ENCODE results near the gene RHOF.
A peak's percentile ranks its signal among the peaks of the same experiment; 100 is the strongest.
"Not testable (repeated sequence)": the region's sequence is repeated elsewhere in the genome, so short reads cannot be mapped to it uniquely, and the experiment has no call there.

RHOF gene

GRCh38 chr12:121792607-121793439 lies 665 bp downstream of the RHOF start:
- peak in 1 of 2 donors; percentile 60 for DNase-seq (ENCODE audit: low read depth in 2 of 2)

- no peak for DNase-seq (ENCODE audit: low read depth in 2 of 2)
Measured at GRCh38 chr12:121791671-121792551, 1.6 kb downstream of the RHOF start.

DNA sequence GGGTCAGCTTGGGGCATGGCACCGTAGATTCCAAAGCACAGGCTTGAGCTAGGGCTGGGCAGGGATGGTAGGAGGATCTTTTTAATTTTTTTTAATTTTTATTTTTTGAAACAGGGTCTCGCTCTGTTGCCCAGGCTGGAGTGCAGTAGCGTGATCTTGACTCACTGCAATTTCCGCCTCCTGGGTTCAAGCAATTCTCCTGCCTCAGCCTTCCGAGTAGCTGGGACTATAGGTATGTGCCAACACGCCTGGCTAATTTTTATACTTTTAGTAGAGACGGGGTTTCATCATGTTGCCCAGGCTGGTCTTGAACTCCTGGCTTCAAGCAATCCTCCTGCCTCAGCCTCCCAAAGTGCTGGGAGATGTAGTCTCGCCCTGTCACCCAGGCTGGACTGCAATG lies 2.7 kb downstream of the RHOF start:
- not testable (repeated sequence) for DNase-seq (ENCODE audit: low read depth in 2 of 2)

- DNase-seq (ENCODE audit: low read depth in 2 of 2) = peak; percentile 89
Measured at GRCh38 chr12:121789800-121790728, 3.4 kb downstream of the RHOF start.

- DNase-seq (ENCODE audit: low read depth in 2 of 2) = no peak
Measured at GRCh38 chr12:121789233-121789781, 4.2 kb downstream of the RHOF start.

- DNase-seq (ENCODE audit: low read depth in 2 of 2) = no peak
Measured at GRCh38 chr12:121788176-121788818, 5.2 kb downstream of the RHOF start.

DNA sequence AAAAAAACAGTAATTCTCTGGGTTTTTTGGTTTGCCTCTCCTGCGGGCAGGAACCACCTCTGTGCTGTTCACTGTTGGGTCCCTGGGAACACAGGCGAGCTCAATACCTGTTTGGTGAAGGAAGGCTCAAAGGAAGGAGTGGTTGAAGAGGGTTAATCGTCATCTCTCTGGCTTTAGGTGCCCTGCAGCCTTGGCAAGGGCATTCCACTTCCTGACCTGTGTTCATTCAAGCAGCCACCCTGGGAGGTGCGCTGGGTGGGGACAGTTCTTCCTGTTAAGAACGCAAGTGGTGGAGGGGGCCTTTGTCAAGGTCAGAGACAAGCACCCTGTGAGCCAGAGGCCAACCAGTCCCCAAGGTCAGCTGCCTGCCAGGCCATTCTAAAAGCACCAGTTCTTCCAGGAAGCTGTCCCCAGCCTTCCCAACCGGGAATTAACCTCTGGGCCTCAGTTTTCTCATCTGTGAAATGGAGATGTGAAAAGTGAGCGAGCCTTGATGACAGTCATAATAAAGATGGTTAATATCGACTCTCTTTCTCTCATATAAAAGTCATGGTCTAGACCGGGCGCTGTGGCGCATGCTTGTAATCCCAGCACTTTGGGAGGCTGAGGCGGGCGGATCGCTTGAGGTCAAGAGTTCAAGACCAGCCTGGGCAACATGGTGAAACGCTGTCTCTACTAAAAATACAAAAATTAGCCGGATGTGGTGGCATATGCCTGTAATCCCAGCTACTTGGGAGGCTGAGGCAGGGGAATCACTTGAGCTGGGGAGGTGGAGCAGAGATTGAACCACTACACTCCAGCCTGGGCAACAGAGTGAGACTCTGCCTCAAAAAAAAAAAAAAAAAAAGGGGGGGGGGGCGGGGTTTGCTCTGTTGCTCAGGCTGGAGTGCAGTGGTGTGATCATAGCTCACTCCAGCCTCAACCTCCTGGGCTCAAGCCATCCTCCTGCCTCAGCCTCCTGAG lies 6.1 kb downstream of the RHOF start:
- DNase-seq (ENCODE audit: low read depth in 2 of 2) = no peak

- DNase-seq (ENCODE audit: low read depth in 2 of 2) = no peak
Measured at GRCh38 chr12:121786440-121786825, 7.1 kb downstream of the RHOF start.

DNA sequence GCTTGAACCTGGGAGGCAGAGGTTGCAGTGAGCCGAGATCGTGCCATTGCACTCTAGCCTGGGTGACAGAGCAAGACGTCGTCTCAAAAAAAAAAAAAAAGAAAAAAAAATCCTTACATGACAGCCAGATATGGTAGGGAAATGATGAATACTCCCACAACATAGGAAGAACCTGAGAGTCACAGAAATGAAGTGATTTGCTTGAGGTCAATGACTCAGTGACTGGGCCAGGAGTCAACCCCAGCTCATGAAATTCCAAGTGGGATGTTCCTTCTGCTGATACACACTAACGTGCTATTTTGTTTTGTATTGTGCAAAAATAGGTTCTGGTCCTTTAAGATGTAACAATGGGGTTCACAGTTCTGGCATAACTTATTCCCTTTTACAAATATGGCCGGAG lies 9.0 kb downstream of the RHOF start:
- DNase-seq (ENCODE audit: low read depth in 2 of 2) = no peak

- DNase-seq (ENCODE audit: low read depth in 2 of 2) = no peak
Measured at GRCh38 chr12:121783766-121784165, 9.7 kb downstream of the RHOF start.

DNA sequence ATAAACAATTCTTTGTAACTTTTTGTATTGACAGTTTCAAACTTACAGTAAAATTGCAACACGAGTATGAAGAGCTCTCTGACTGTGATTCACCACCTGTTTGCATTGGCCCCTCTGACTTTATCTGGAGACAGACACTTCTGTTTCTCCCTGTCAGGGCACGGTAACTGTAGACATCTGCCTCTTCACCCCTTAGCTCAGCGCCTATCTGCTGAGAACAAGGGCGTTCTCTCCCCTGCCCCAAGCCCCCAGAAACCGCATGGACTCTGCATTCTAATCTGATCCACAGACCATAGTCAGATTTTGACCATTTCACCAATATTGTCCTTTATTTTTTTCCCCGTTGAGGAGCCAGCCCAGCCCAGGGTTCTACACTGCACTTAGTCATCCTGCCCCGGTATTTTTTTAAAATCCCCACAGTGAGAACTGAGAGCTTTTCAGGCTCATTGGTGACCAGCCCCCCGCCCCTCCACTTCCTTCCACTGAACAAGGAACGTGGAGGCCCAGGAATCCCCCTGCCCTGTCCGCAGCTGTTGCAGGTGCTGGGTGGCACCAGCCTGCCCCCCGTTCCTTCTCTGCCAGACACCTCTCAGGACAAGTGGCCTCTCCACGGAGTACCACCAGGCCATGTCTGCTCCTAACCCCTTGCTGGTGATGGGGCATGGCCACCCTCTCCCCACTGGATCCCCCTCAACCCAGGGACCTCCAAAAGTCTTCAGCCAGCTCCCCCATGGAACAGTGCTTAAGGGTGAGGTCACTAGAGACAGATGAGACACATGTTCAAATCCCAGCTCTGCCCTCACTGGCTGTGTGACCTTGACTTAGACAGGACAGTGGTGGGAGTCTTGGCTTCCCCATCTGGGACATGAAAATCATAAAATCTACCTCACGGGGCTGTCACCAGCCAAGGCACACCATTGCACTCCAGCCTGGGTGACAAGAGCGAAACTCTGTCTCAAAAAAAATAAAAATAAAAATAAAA lies 11.2 kb downstream of the RHOF start:
- no peak for DNase-seq (ENCODE audit: low read depth in 2 of 2)

DNA sequence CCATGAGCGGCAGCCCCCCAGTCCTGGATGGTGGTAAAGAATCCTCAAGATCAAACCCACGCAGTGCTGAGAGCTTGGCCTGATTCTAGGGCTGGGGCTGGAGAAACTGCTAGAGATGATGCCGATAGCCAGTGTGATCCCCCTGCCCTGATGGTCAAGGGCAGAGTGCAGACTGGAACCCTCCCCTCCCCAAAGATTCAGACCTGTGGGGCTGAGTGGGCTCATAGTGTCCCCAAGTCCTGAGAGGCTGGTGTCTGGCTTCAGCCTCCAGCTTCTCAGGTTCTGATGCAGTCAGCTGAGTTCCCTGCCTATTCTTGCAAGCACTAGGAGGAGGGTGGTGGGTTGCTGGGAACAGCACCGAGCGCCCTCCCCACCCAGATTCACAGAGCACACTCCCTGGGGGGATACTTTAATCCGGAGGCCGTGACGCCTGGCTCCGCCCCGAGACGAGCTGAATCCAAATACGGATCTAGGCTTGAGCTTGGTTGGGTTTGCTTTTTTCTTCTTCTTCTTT lies 11.9 kb downstream of the RHOF start:
- no peak for DNase-seq (ENCODE audit: low read depth in 2 of 2)

DNA sequence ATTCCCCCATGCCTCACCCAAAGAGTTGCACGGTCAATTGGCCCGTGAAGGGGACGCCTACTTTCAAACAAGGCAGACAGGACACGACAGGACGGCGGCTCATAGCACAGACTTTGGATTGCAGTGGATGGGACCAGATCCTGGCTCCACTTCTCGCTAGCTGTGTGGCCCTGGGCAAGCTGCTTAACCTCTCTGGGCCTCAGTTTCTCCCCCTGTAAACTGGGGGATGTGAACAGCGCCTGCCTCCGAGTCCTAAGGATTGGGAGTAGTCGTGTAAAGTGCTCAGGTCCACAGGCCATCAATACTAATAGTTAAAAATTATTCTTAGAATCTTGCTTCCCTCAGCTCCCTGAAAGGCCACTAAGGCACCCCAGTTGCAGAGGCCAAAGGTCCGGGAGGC lies 13.1 kb downstream of the RHOF start:
- no peak for DNase-seq (ENCODE audit: low read depth in 2 of 2)

- no peak for DNase-seq (ENCODE audit: low read depth in 2 of 2)
Measured at GRCh38 chr12:121779422-121779895, 14.0 kb downstream of the RHOF start.

DNA sequence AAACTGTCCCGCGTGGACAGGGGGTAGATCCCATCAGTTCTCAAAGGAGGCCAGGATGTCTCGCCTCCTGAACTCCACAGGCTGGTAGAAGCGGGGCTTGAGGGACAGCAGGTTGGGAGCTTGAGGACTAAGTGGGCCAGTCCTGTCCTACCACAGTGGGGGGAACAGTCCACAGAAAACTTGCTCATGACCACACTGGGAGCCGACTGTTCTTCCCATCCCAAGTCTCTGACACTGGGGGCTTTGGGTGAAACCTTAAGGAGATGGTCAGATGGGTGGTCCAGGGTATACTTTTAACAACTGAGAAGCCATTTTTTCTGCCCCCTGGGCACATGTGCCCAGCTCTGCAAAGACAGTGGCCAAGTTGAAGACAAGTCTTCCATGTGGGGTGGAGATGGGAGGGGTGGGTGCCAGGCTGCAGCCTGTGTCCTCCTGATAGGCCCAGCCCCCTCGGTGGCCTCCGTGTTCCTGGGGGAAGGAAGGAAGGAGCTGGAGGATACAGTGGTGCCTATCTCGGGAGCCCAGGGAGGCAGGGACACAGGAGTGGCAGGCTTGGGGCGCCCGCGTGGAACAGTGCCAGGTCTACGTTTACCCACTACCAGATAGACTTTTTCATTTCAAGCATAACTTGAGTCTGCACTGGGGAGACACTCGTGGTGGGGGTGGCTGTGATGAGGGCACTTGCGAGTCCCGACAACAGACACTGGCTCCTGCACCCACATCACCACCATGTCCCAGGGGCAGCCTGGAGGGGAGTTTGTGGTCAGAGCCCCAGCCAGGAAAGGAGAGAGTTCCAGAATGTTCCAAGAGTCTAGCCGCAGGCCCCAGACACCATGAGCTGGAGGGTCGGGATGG lies 14.7 kb downstream of the RHOF start:
- no peak for DNase-seq (ENCODE audit: low read depth in 2 of 2)

GRCh38 chr12:121776190-121777098 lies 17.0 kb downstream of the RHOF start:
- DNase-seq (ENCODE audit: low read depth in 2 of 2) = peak; percentile 91 to 94
